ENCODE data around the gene CACNA1I.

CACNA1I gene

GRCh38 chr22:39651053-39651996 lies 80.8 kb downstream of the CACNA1I start:
- peak; percentile 21 for DNase-seq

GRCh38 chr22:39652990-39653786 lies 82.6 kb downstream of the CACNA1I start:
- DNase-seq, result no peak

GRCh38 chr22:39653787-39654077 lies 83.2 kb downstream of the CACNA1I start:
- DNase-seq, result no peak

- DNase-seq, result no peak
Observed at GRCh38 chr22:39654131-39654926, 83.8 kb downstream of the CACNA1I start.

GRCh38 chr22:39655004-39655579 lies 84.5 kb downstream of the CACNA1I start:
- no peak for DNase-seq

- no peak for DNase-seq
Observed at GRCh38 chr22:39655831-39656230, 85.3 kb downstream of the CACNA1I start.

- no peak for DNase-seq
Observed at GRCh38 chr22:39656495-39657490, 86.2 kb downstream of the CACNA1I start.

GRCh38 chr22:39658367-39658766 lies 87.8 kb downstream of the CACNA1I start:
- DNase-seq, result no peak

- no peak for DNase-seq
Observed at GRCh38 chr22:39658806-39659463, 88.4 kb downstream of the CACNA1I start.

GRCh38 chr22:39661501-39661841 lies 90.9 kb downstream of the CACNA1I start:
- DNase-seq, result no peak

GRCh38 chr22:39661842-39662685 lies 91.5 kb downstream of the CACNA1I start:
- peak; percentile 72 for DNase-seq

GRCh38 chr22:39662686-39663052 lies 92.1 kb downstream of the CACNA1I start:
- peak; percentile 64 for DNase-seq

GRCh38 chr22:39663751-39664150 lies 93.2 kb downstream of the CACNA1I start:
- peak; percentile 25 for DNase-seq

- peak; percentile 66 for DNase-seq
Observed at GRCh38 chr22:39664485-39665200, 94.1 kb downstream of the CACNA1I start.

- no peak for DNase-seq
Observed at GRCh38 chr22:39665229-39665628, 94.7 kb downstream of the CACNA1I start.

GRCh38 chr22:39665661-39666431 lies 95.3 kb downstream of the CACNA1I start:
- DNase-seq, result no peak

GRCh38 chr22:39666495-39666894 lies 95.9 kb downstream of the CACNA1I start:
- DNase-seq, result no peak

- DNase-seq, result no peak
Observed at GRCh38 chr22:39666926-39667325, 96.4 kb downstream of the CACNA1I start.

- DNase-seq, result no peak
Observed at GRCh38 chr22:39669432-39669831, 98.9 kb downstream of the CACNA1I start.
